Loucy (cell line): Measurements from ENCODE around the gene JUP.

Experiments
- H2AFZ ChIP-seq: fragments of 200-600 bp; sonication (generic); 2 replicates; pipeline ENCODE4 v1.6.0; 2016; ENCODE audit warnings: antibody characterized with exemption, mild to moderate bottlenecking, low read length, moderate library complexity
- H3F3A ChIP-seq: fragments of 200-600 bp; 2 replicates; pipeline ENCODE4 v1.6.0; 2016; ENCODE audit warnings: antibody characterized with exemption, low read depth, mild to moderate bottlenecking
- H3K27me3 ChIP-seq: fragments of 200-600 bp; sonication (generic); 2 replicates; pipeline ENCODE4 v1.6.1; 2014; ENCODE audit warnings: low read length, mild to moderate bottlenecking; ENCODE audit not compliant: insufficient read depth, poor library complexity, severe bottlenecking
- H3K36me3 ChIP-seq: fragments of 200-600 bp; sonication (generic); 2 replicates; pipeline ENCODE4 v1.6.1; 2016; ENCODE audit warnings: low read length; ENCODE audit not compliant: insufficient read depth
- H3K4me1 ChIP-seq: fragments of 200-600 bp; sonication (generic); 2 replicates; pipeline ENCODE4 v1.5.1; 2014; ENCODE audit warnings: low read length, mild to moderate bottlenecking; ENCODE audit not compliant: insufficient read depth, poor library complexity, severe bottlenecking
- H3K4me2 ChIP-seq: fragments of 200-600 bp; sonication (generic); 2 replicates; pipeline ENCODE4 v1.6.0; 2014; ENCODE audit warnings: antibody characterized with exemption, low read length, low read depth, mild to moderate bottlenecking; ENCODE audit not compliant: poor library complexity, severe bottlenecking
- H3K4me3 ChIP-seq: fragments of 200-600 bp; sonication (generic); 2 replicates; pipeline ENCODE4 v1.5.1; 2014; ENCODE audit warnings: low read length, mild to moderate bottlenecking, mixed read lengths; ENCODE audit not compliant: poor library complexity, severe bottlenecking
- H3K79me2 ChIP-seq: fragments of 200-600 bp; sonication (generic); 2 replicates; pipeline ENCODE4 v1.6.1; 2014; ENCODE audit warnings: low read length; ENCODE audit not compliant: insufficient read depth
- H3K9ac ChIP-seq: fragments of 200-600 bp; sonication (generic); 2 replicates; pipeline ENCODE4 v1.6.0; 2014; ENCODE audit warnings: mild to moderate bottlenecking, low read depth, low read length, moderate library complexity; ENCODE audit not compliant: poor library complexity, severe bottlenecking
- H3K9me2 ChIP-seq: fragments of 200-600 bp; sonication (generic); replicated peaks from 2 replicates; pipeline ENCODE4 v1.6.1; 2016; ENCODE audit warnings: low read depth, low read length, mixed read lengths
- H3K9me3 ChIP-seq: fragments of 200-600 bp; sonication (generic); 2 replicates; pipeline ENCODE4 v1.6.1; 2014; ENCODE audit warnings: mild to moderate bottlenecking, antibody characterized with exemption, low read length, low read depth; ENCODE audit not compliant: insufficient read depth
- H4K20me1 ChIP-seq: fragments of 200-600 bp; sonication (generic); 2 replicates; pipeline ENCODE4 v1.6.0; 2014; ENCODE audit warnings: antibody characterized with exemption, low read length, mild to moderate bottlenecking; ENCODE audit not compliant: insufficient read depth, poor library complexity, severe bottlenecking
- CTCF ChIP-seq: fragments of 200-600 bp; sonication (generic); conservative IDR thresholded peaks from 2 replicates; pipeline ENCODE4 v1.5.1; 2014; ENCODE audit warnings: mild to moderate bottlenecking, antibody characterized with exemption, low read length
- EZH2phosphoT487 ChIP-seq: fragments of 200-600 bp; IDR thresholded peaks from 2 replicates; pipeline ENCODE4 v1.6.1; 2018; ENCODE audit warnings: antibody characterized with exemption, mild to moderate bottlenecking, moderate library complexity, borderline replicate concordance

JUP gene

DNA sequence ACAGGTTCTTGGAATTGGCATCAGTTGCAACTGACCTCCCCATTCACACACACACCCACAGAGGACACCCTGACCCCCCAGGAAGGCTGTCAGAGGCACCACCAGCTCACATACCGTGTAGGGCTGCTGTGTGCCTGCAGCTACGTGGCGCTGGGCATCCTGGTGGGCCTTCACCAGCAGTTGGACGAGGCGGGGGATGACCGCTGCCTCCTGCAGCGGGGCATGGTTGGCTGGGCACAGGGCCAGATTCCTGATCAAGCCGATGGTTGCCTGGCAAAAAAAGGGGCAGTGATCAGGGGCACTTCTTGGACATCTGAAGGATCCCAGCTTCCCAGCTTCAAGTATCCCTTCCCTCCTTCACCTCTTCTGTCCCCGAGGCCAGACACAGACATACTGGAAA, 27.9 kb downstream of the JUP start:
- Histone ChIP-seq H3K9ac (no peak overlapping the region), H3K4me3 (no peak overlapping the region), H3K4me1 (no peaks in the 10 kb centered on the region), H3K36me3 (peaks cover 84% of the 10 kb centered on the region; the same call in 1 of the 2 replicates), H4K20me1 (no peaks in the 10 kb centered on the region), H3K27me3 (no peaks in the 10 kb centered on the region), H2AFZ (no peak overlapping the region), H3K79me2 (no peaks in the 10 kb centered on the region), H3K4me2 (no peak overlapping the region), H3K9me2 (no peaks in the 10 kb centered on the region), H3F3A (no peaks in the 10 kb centered on the region), H3K9me3 (no peaks in the 10 kb centered on the region)
- no peak for TF ChIP-seq EZH2phosphoT487

- no peak overlapping the region for H3K9ac ChIP-seq
- no peak overlapping the region for H2AFZ ChIP-seq
- no peaks in the 10 kb centered on the region for H3K9me2 ChIP-seq
- H4K20me1 ChIP-seq: no peaks in the 10 kb centered on the region
- no peak for TF ChIP-seq CTCF
- TF ChIP-seq EZH2phosphoT487: no peak
- no peaks in the 10 kb centered on the region for H3K9me3 ChIP-seq
- H3K4me3 ChIP-seq: no peak overlapping the region
- peaks cover 46% of the 10 kb centered on the region; the same call in 1 of the 2 replicates for H3K36me3 ChIP-seq
- no peaks in the 10 kb centered on the region for H3K4me1 ChIP-seq
- no peaks in the 10 kb centered on the region for H3F3A ChIP-seq
- H3K27me3 ChIP-seq: no peaks in the 10 kb centered on the region
- no peak overlapping the region for H3K4me2 ChIP-seq
- no peaks in the 10 kb centered on the region for H3K79me2 ChIP-seq
These were observed 32.4 kb downstream of the JUP start for GRCh38 chr17:41754066-41754465.

DNA sequence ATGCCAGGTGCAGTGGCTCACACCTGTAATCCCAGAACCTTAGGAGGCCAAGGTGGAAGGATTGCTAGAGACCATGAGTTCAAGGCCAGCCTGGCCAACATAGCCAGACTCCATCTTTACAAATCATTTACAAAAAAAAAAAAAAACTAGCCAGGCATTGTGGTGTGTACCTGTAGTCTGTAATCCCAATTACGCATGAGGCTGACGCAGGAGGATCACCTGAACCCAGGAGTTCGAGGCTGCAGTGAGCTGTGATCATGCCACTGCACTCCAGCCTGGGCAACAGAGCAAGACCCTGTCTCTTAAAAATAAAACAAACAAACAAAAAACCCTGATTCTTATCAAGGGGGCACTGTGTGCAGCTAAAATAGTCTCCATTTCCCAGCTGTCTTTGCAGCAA, 35.2 kb downstream of the JUP start:
- Histone ChIP-seq H3K9me3 (no peaks in the 10 kb centered on the region), H3K36me3 (peaks cover 25% of the 10 kb centered on the region; the same call in 1 of the 2 replicates), H3K4me2 (no peak overlapping the region), H4K20me1 (no peaks in the 10 kb centered on the region), H3F3A (no peaks in the 10 kb centered on the region), H3K4me3 (no peak overlapping the region), H3K27me3 (no peaks in the 10 kb centered on the region), H2AFZ (no peak overlapping the region), H3K79me2 (no peaks in the 10 kb centered on the region), H3K4me1 (no peaks in the 10 kb centered on the region), H3K9me2 (no peaks in the 10 kb centered on the region), H3K9ac (no peak overlapping the region)
- TF ChIP-seq EZH2phosphoT487 (no peak), CTCF (no peak)

GRCh38 chr17:41750862-41751261, 35.6 kb downstream of the JUP start:
- no peaks in the 10 kb centered on the region for H3F3A ChIP-seq
- no peaks in the 10 kb centered on the region for H3K9me3 ChIP-seq
- no peaks in the 10 kb centered on the region for H3K27me3 ChIP-seq
- no peaks in the 10 kb centered on the region for H3K4me1 ChIP-seq
- H2AFZ ChIP-seq: no peak overlapping the region
- no peak overlapping the region for H3K4me2 ChIP-seq
- H3K9me2 ChIP-seq: no peaks in the 10 kb centered on the region
- H3K9ac ChIP-seq: no peak overlapping the region
- no peak overlapping the region for H3K4me3 ChIP-seq
- H3K79me2 ChIP-seq: no peaks in the 10 kb centered on the region
- no peaks in the 10 kb centered on the region for H4K20me1 ChIP-seq
- TF ChIP-seq CTCF: no peak
- peaks cover 22% of the 10 kb centered on the region; the same call in 1 of the 2 replicates for H3K36me3 ChIP-seq
